HG02571 (cell line): ENCODE measurements around the gene MAPRE2.
A peak's percentile ranks its signal among the peaks of the same experiment; 100 is the strongest.

Source experiments
- ATAC-seq: cut with Tn5 transposase; IDR thresholded peaks from one replicate; pipeline ENCODE4 v1.9.1; 2021; ENCODE audit warnings: mild to moderate bottlenecking, moderate library complexity; ENCODE audit not compliant: unreplicated experiment

The MAPRE2 gene

GRCh38 chr18:35061336-35061735 lies 20.1 kb downstream of the MAPRE2 start:
- no peak for ATAC-seq

- no peak for ATAC-seq
These were observed 20.6 kb downstream of the MAPRE2 start for GRCh38 chr18:35061804-35062203.

GRCh38 chr18:35062408-35062807 lies 21.2 kb downstream of the MAPRE2 start:
- no peak for ATAC-seq

GRCh38 chr18:35063875-35064690 lies 22.9 kb downstream of the MAPRE2 start:
- ATAC-seq = no peak

GRCh38 chr18:35067454-35067853 lies 26.2 kb downstream of the MAPRE2 start:
- ATAC-seq = no peak

- ATAC-seq = peak; percentile 63
These were observed 30.6 kb downstream of the MAPRE2 start for GRCh38 chr18:35071819-35072247.

GRCh38 chr18:35072616-35073015 lies 31.4 kb downstream of the MAPRE2 start:
- no peak for ATAC-seq

- ATAC-seq = no peak
These were observed 32.2 kb downstream of the MAPRE2 start for GRCh38 chr18:35073186-35074105.

- no peak for ATAC-seq
These were observed 33.4 kb downstream of the MAPRE2 start for GRCh38 chr18:35074581-35074980.

- no peak for ATAC-seq
These were observed 33.9 kb downstream of the MAPRE2 start for GRCh38 chr18:35075132-35075531.

GRCh38 chr18:35076135-35076924 lies 35.1 kb downstream of the MAPRE2 start:
- no peak for ATAC-seq

- ATAC-seq = no peak
These were observed 36.7 kb downstream of the MAPRE2 start for GRCh38 chr18:35077937-35078336.

GRCh38 chr18:35080058-35080457 lies 38.8 kb downstream of the MAPRE2 start:
- ATAC-seq = no peak

GRCh38 chr18:35083174-35083712 lies 42.0 kb downstream of the MAPRE2 start:
- no peak for ATAC-seq

GRCh38 chr18:35084494-35085449 lies 43.6 kb downstream of the MAPRE2 start:
- ATAC-seq = no peak

- ATAC-seq = no peak
These were observed 44.5 kb downstream of the MAPRE2 start for GRCh38 chr18:35085450-35086380.

- ATAC-seq = no peak
These were observed 45.5 kb downstream of the MAPRE2 start for GRCh38 chr18:35086704-35087103.

- ATAC-seq = no peak
These were observed 46.5 kb downstream of the MAPRE2 start for GRCh38 chr18:35087726-35088125.
